ENCODE results near the gene INPP5A.

INPP5A gene

DNA sequence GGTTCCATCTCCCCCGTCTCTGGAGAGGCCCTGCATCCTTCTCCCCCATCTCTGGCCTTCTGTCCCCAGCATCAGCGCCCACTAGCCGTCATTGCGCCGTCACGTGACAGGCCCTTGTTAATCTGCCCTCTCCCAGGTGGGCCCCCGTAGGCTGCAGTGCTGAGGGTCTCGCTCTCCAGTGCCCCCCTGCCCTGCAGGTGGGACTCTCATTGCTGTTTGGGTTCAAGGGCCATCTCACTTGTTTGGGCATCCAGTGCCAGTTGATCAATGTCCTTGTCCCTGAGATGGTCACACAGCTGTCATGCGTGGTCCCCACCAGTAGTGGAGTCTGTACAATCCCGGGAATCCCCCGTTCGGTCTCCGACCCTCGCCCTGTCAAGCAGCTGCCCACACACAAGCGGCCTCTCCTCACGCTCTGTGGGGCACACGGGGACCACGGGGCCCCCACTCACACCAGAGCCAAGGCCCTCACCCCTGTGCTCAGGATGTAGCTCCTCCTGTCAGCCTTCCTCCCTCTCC is 114.0 kb downstream of the INPP5A start:
- no peaks in the 10 kb centered on the region for H3K27me3 ChIP-seq (ENCODE audit: control insufficient read depth, insufficient read depth, low read length)
- H3K4me1 ChIP-seq (ENCODE audit: control insufficient read depth, insufficient read depth, low read length): no peaks in the 10 kb centered on the region
- H3K4me3 ChIP-seq (ENCODE audit: low read length): no peak overlapping the region
- H3K9ac ChIP-seq (ENCODE audit: low read length): no peak overlapping the region
- no peak overlapping the region for H3K27ac ChIP-seq (ENCODE audit: low read depth, low read length)
- H3K36me3 ChIP-seq (ENCODE audit: control insufficient read depth, insufficient read depth, low read length): peaks cover 7% of the 10 kb centered on the region

DNA sequence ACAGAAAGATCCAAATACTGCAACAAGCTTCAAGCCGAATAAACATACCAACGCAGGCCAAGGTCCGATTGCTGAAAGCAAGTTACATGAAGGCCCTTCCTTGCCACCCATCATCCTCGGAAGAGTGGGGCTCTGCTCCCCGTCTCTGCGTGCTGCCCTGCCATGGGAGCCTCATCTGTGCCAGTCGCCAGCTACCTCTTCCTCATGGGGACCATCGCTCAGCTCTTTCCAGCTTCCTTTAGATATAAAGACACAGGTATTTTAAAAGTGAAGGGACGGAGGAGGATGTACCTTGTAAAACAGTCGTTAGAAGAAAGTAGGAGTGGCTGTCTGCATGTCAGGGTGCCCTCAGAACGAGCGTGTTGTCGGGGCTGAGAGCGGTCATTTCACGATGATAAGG is 114.9 kb downstream of the INPP5A start:
- Histone ChIP-seq H3K27ac (ENCODE audit: low read depth, low read length) (no peak overlapping the region), H3K4me1 (ENCODE audit: control insufficient read depth, insufficient read depth, low read length) (no peaks in the 10 kb centered on the region), H3K36me3 (ENCODE audit: control insufficient read depth, insufficient read depth, low read length) (peaks cover 7% of the 10 kb centered on the region), H3K9ac (ENCODE audit: low read length) (no peak overlapping the region), H3K27me3 (ENCODE audit: control insufficient read depth, insufficient read depth, low read length) (no peaks in the 10 kb centered on the region), H3K4me3 (ENCODE audit: low read length) (no peak overlapping the region)

GRCh38 chr10:132652936-132653590 is 115.5 kb downstream of the INPP5A start:
- Histone ChIP-seq H3K36me3 (ENCODE audit: control insufficient read depth, insufficient read depth, low read length) (peaks cover 7% of the 10 kb centered on the region), H3K4me3 (ENCODE audit: low read length) (no peak overlapping the region), H3K9ac (ENCODE audit: low read length) (no peak overlapping the region), H3K27ac (ENCODE audit: low read depth, low read length) (no peak overlapping the region), H3K27me3 (ENCODE audit: control insufficient read depth, insufficient read depth, low read length) (no peaks in the 10 kb centered on the region), H3K4me1 (ENCODE audit: control insufficient read depth, insufficient read depth, low read length) (no peaks in the 10 kb centered on the region)

- H3K27ac ChIP-seq (ENCODE audit: low read depth, low read length): no peak overlapping the region
- no peaks in the 10 kb centered on the region for H3K4me1 ChIP-seq (ENCODE audit: control insufficient read depth, insufficient read depth, low read length)
- H3K27me3 ChIP-seq (ENCODE audit: control insufficient read depth, insufficient read depth, low read length): no peaks in the 10 kb centered on the region
- no peak overlapping the region for H3K4me3 ChIP-seq (ENCODE audit: low read length)
- H3K9ac ChIP-seq (ENCODE audit: low read length): no peak overlapping the region
- H3K36me3 ChIP-seq (ENCODE audit: control insufficient read depth, insufficient read depth, low read length): peaks cover 7% of the 10 kb centered on the region
Measured at GRCh38 chr10:132653721-132654120, 116.1 kb downstream of the INPP5A start.

GRCh38 chr10:132654121-132654571 is 116.6 kb downstream of the INPP5A start:
- H3K27ac ChIP-seq (ENCODE audit: low read depth, low read length): no peak overlapping the region
- H3K9ac ChIP-seq (ENCODE audit: low read length): no peak overlapping the region
- H3K4me3 ChIP-seq (ENCODE audit: low read length): no peak overlapping the region
- peaks cover 7% of the 10 kb centered on the region for H3K36me3 ChIP-seq (ENCODE audit: control insufficient read depth, insufficient read depth, low read length)
- no peaks in the 10 kb centered on the region for H3K27me3 ChIP-seq (ENCODE audit: control insufficient read depth, insufficient read depth, low read length)
- H3K4me1 ChIP-seq (ENCODE audit: control insufficient read depth, insufficient read depth, low read length): no peaks in the 10 kb centered on the region

DNA sequence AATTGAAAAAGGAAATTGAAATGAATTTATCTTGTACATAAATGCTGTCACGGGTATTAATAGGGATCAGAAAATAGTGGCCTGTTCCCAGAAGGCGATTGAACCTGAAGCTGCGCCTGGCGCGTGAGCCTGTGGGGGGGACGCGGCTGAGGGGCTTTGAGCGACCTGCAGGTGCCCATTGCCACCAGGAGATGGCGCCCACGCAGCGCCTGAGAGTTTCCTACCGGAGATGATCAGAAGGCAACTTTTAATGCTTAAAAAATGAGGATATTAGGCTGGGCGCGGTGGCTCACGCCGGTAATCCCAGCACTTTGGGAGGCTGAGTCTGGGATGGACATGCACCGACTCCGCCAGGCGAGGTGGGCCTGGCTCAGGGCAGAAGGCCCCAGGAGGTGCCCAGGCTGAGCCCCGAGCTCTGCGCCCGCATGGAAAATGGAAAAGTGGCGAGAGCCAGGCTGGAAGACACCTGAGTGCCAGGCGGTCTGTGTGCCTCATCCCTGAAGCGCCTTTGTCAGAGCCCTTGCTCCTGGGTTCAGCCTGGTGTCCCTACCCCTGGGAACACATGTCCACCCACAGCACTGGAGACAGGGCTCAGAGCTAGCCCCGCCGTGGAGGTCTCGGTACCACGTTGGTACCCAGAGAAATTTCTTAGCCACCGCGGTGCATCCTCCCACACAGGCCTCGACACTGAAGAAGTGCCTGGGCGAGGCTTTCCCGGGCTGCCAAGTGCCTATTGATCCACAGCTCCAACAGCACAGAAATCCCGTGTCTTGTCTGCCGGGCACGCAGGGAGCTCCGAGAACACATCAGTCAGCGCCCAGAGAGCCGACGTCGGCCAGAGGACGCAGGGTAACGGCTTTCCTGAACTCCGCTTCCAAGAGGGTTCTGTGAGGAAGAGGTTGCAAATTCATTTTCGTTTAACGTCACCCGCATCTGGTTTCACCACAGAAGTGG is 117.4 kb downstream of the INPP5A start:
- Histone ChIP-seq H3K9ac (ENCODE audit: low read length) (no peak overlapping the region), H3K4me3 (ENCODE audit: low read length) (no peak overlapping the region), H3K27ac (ENCODE audit: low read depth, low read length) (no peak overlapping the region), H3K36me3 (ENCODE audit: control insufficient read depth, insufficient read depth, low read length) (peaks cover 11% of the 10 kb centered on the region), H3K27me3 (ENCODE audit: control insufficient read depth, insufficient read depth, low read length) (no peaks in the 10 kb centered on the region), H3K4me1 (ENCODE audit: control insufficient read depth, insufficient read depth, low read length) (peaks cover 3% of the 10 kb centered on the region)

DNA sequence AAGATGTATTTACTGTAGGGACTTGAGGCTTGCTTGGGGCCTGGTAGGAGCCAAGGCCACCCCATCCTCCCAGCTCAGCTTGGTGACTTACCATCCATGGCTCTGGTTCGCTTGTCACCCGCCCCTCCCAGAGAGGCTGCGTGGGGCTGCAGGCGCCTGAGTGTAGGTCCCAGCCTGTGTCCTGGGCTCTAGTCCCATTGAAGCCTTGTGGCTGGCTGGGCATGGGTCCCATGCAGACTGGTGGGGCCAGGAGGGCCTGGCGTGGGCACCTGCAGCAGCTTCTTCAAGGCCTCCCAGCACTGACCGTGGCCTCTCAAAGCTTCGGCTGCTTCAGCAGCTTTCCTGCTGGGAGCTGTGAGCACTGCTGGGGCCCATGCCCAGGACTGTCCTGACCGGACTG is 118.1 kb downstream of the INPP5A start:
- Histone ChIP-seq H3K36me3 (ENCODE audit: control insufficient read depth, insufficient read depth, low read length) (peaks cover 11% of the 10 kb centered on the region), H3K9ac (ENCODE audit: low read length) (no peak overlapping the region), H3K4me1 (ENCODE audit: control insufficient read depth, insufficient read depth, low read length) (peaks cover 3% of the 10 kb centered on the region)

GRCh38 chr10:132656283-132657126 is 118.9 kb downstream of the INPP5A start:
- Histone ChIP-seq H3K36me3 (ENCODE audit: control insufficient read depth, insufficient read depth, low read length) (peaks cover 13% of the 10 kb centered on the region), H3K27ac (ENCODE audit: low read depth, low read length) (no peak overlapping the region), H3K27me3 (ENCODE audit: control insufficient read depth, insufficient read depth, low read length) (no peaks in the 10 kb centered on the region), H3K4me3 (ENCODE audit: low read length) (no peak overlapping the region), H3K4me1 (ENCODE audit: control insufficient read depth, insufficient read depth, low read length) (peaks cover 3% of the 10 kb centered on the region), H3K9ac (ENCODE audit: low read length) (no peak overlapping the region)

More for the DNA sequence above, 118.1 kb downstream of the INPP5A start:
- Histone ChIP-seq H3K4me3 (ENCODE audit: low read length) (no peak overlapping the region), H3K27me3 (ENCODE audit: control insufficient read depth, insufficient read depth, low read length) (no peaks in the 10 kb centered on the region), H3K27ac (ENCODE audit: low read depth, low read length) (no peak overlapping the region)

DNA sequence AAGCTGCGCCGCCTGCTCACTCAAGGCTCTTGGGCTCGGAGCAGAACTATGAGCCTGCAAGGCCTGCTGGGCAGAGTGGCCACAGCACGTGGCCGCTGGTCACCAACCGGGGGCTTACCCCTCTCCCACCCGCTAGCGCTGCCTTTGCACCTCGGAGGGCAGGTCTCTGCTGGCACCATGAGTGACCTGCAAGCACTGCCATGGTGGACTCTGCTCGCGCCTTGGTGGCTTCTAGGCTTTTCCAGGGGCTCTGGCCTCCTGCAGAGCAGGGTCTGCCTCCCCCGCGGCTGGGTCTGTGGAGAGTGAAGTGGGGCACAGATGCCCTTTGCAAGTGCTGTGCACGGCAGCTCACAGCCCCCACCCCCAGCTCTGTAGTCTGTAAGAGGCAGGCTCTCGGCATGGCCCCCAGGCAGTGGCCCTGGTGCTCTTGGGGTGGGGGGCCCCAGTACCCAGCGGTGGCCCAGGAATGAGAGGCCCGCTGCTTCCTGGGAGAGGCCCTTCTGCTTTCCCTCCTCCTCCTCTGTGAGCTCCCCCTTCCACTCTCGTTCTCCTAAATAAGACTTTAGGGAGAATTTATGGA is 119.6 kb downstream of the INPP5A start:
- Histone ChIP-seq H3K36me3 (ENCODE audit: control insufficient read depth, insufficient read depth, low read length) (peaks cover 12% of the 10 kb centered on the region), H3K27ac (ENCODE audit: low read depth, low read length) (no peak overlapping the region), H3K27me3 (ENCODE audit: control insufficient read depth, insufficient read depth, low read length) (no peaks in the 10 kb centered on the region), H3K9ac (ENCODE audit: low read length) (no peak overlapping the region), H3K4me1 (ENCODE audit: control insufficient read depth, insufficient read depth, low read length) (peaks cover 3% of the 10 kb centered on the region), H3K4me3 (ENCODE audit: low read length) (no peak overlapping the region)

- Histone ChIP-seq H3K27ac (ENCODE audit: low read depth, low read length) (no peak overlapping the region), H3K4me3 (ENCODE audit: low read length) (no peak overlapping the region), H3K27me3 (ENCODE audit: control insufficient read depth, insufficient read depth, low read length) (no peaks in the 10 kb centered on the region), H3K4me1 (ENCODE audit: control insufficient read depth, insufficient read depth, low read length) (peaks cover 6% of the 10 kb centered on the region), H3K9ac (ENCODE audit: low read length) (no peak overlapping the region), H3K36me3 (ENCODE audit: control insufficient read depth, insufficient read depth, low read length) (peaks cover 7% of the 10 kb centered on the region)
Measured at GRCh38 chr10:132657748-132658147, 120.2 kb downstream of the INPP5A start.

GRCh38 chr10:132658546-132659205 is 121.1 kb downstream of the INPP5A start:
- Histone ChIP-seq H3K9ac (ENCODE audit: low read length) (no peak overlapping the region), H3K4me3 (ENCODE audit: low read length) (no peak overlapping the region), H3K27ac (ENCODE audit: low read depth, low read length) (no peak overlapping the region), H3K27me3 (ENCODE audit: control insufficient read depth, insufficient read depth, low read length) (no peaks in the 10 kb centered on the region), H3K4me1 (ENCODE audit: control insufficient read depth, insufficient read depth, low read length) (peaks cover 6% of the 10 kb centered on the region), H3K36me3 (ENCODE audit: control insufficient read depth, insufficient read depth, low read length) (peaks cover 6% of the 10 kb centered on the region)

All from rectal smooth muscle tissue (tissue), 1 donor.